Fibroblast of pulmonary artery (primary cell): ENCODE results near the gene FGD5.

ENCODE experiments used
- DNase-seq: peaks from one replicate; pipeline ENCODE4 v3.0.0-alpha.2; 2010; ENCODE audit warnings: low read depth
- H3K4me3 ChIP-seq: replicated peaks from 2 replicates; pipeline ENCODE4 v1.5.1; 2011; ENCODE audit warnings: low read depth, mild to moderate bottlenecking, control low read depth, low read length, moderate library complexity
- CTCF ChIP-seq: IDR thresholded peaks from 2 replicates; pipeline ENCODE4 v1.5.1; 2011; ENCODE audit warnings: mild to moderate bottlenecking, control low read depth, low read length, inconsistent platforms; ENCODE audit errors: missing control alignments

FGD5 gene

DNA sequence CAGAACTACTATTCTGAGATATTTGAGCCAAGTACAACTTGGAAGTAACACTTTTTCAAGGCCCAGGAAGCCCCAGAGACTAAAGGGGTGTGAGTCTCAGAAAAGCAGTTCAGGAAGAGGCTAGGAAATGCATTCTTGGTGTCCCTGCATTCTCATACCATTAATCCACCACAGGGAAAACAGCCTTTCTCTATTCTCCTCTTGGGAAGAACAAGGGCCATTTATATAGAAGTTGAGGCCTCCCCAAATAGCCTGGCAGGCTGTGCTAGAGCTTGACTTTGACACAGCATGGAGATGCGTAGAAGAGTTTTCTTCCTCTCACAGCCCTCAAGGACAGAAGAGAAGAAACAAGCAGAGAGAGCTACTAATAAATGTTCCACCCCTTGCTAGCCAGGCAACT, 123.1 kb downstream of the FGD5 start:
- no peak for DNase-seq
- TF ChIP-seq CTCF: no peak
- H3K4me3 ChIP-seq: no peak overlapping the region

GRCh38 chr3:14943042-14943441, 124.3 kb downstream of the FGD5 start:
- no peak overlapping the region for H3K4me3 ChIP-seq
- DNase-seq: no peak
- TF ChIP-seq CTCF: no peak

- no peak for TF ChIP-seq CTCF
- H3K4me3 ChIP-seq: peak overlapping the region; percentile 86
- DNase-seq: no peak
Observed at GRCh38 chr3:14946236-14946635, 127.5 kb downstream of the FGD5 start.

DNA sequence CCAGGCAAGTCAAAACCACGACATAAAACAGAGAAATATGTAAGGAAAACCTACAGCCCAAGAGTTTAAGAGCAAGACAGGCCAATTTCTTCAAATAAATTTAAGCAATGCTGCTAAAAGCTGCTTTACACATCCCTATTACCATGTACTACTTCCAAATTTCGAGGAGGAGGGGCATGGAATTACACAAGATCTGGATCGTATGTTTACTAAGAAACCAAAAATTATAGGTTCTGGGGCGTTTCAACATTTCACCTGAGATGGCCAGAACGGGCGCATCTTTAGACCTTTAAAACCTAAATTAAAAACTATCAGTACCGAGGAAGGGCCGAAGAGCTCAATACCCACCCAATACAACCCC, 128.0 kb downstream of the FGD5 start:
- peak overlapping the region; percentile 86 for H3K4me3 ChIP-seq
- DNase-seq: peak; percentile 20
- TF ChIP-seq CTCF: no peak

GRCh38 chr3:14947100-14947885, 128.5 kb downstream of the FGD5 start, which contains the start of gene NR2C2:
Gene NR2C2, plus strand, starts transcription at chr3:14947583. Its CDS starts 56,332 bp downstream, at chr3:15003915.
- no peak for TF ChIP-seq CTCF
- peak within 1 kb of the TSS; percentile 86 for H3K4me3 ChIP-seq
- peak; percentile 70 for DNase-seq

GRCh38 chr3:14947886-14948608, 129.3 kb downstream of the FGD5 start:
- peak overlapping the region; percentile 86 for H3K4me3 ChIP-seq
- TF ChIP-seq CTCF: no peak
- peak; percentile 97 for DNase-seq

GRCh38 chr3:14948609-14949038, 129.9 kb downstream of the FGD5 start:
- no peak for TF ChIP-seq CTCF
- peak overlapping the region; percentile 86 for H3K4me3 ChIP-seq
- DNase-seq: peak; percentile 14
